K562 (cell line): ENCODE measurements around the gene RND1. TPM values are rescaled to one million over a fixed set of nuclear protein-coding genes. Genes with fewer than 3 reads are reported as not detected.

ENCODE experiments used
- CCNT2 ChIP-seq: IDR thresholded peaks from 2 replicates; pipeline ENCODE4 v1.6.1; 2011; ENCODE audit warnings: borderline replicate concordance, low read depth, mild to moderate bottlenecking, moderate library complexity, mixed read lengths, low read length; ENCODE audit not compliant: insufficient read length; ENCODE audit errors: extremely low read depth
- CSDE1 ChIP-seq, 2 experiments: fragments of 450-650 bp; IDR thresholded peaks; 2 replicates each; pipeline ENCODE4 v1.6.1; 2016; ENCODE audit warnings: mild to moderate bottlenecking in 1 of 2
- JUND ChIP-seq, 2 experiments: IDR thresholded peaks; 2 replicates in 1 of 2; 3 replicates in 1 of 2; pipeline ENCODE4 v1.6.1; 2011; ENCODE audit warnings: borderline replicate concordance in 2 of 2, low read depth in 2 of 2, low read length in 2 of 2, improper control_type of control experiment in 1 of 2, missing biosample characterization in 1 of 2, missing genetic modification characterization in 1 of 2, missing genetic modification reagents in 1 of 2
- RFX5 ChIP-seq: IDR thresholded peaks from 2 replicates; pipeline ENCODE4 v1.6.1; 2011; ENCODE audit warnings: low read depth, mild to moderate bottlenecking, improper control_type of control experiment, low read length
- SREBF2 ChIP-seq: sonication (generic); formaldehyde crosslinking; IDR thresholded peaks from 2 replicates; pipeline ENCODE4 v1.4.0; 2020; ENCODE audit warnings: mild to moderate bottlenecking, missing genetic modification reagents
- ZBTB8A ChIP-seq: fragments of 450-650 bp; IDR thresholded peaks from 2 replicates; pipeline ENCODE4 v1.6.1; 2018; ENCODE audit warnings: mild to moderate bottlenecking, moderate library complexity; ENCODE audit not compliant: partially characterized antibody
- ZNF217 ChIP-seq: sonication (generic); formaldehyde crosslinking; IDR thresholded peaks from 2 replicates; pipeline ENCODE4 v1.8.0; 2022; ENCODE audit warnings: mild to moderate bottlenecking, missing genetic modification reagents
- ZNF41 ChIP-seq: fragments of 250-450 bp; sonication (Bioruptor Pico); conservative IDR thresholded peaks from 2 replicates; pipeline ENCODE4 v1.4.0; 2020; ENCODE audit warnings: mild to moderate bottlenecking
- ZNF699 ChIP-seq: fragments of 250-450 bp; sonication (Bioruptor Pico); IDR thresholded peaks from 2 replicates; pipeline ENCODE4 v1.8.0; 2021; ENCODE audit warnings: mild to moderate bottlenecking, moderate library complexity; ENCODE audit not compliant: insufficient replicate concordance
- polyA plus RNA-seq, 8 experiments: library from polyadenylated mRNA; depleted of rRNA in 4 of 8; stranded (reverse) in 5 of 8; unstranded in 3 of 8; fragments of >200 nt; fragmentation: Nextera tagmentation in 2 of 8; fragmentation: Illumina TruSeq in 1 of 8; extraction: Ambion mirVana in 2 of 8; extraction: Trizol in 1 of 8; gene quantifications; 2 replicates each; pipeline versions ENCODE4 v1.2.1 to v1.2.3, GENCODE V29; 2011 to 2014; ENCODE audit warnings: inconsistent platforms in 1 of 8, missing spikeins in 1 of 8
- total RNA-seq, 7 experiments: library from RNA; depleted of rRNA in 6 of 7; stranded (reverse); fragments of >200 nt in 6 of 7; fragmentation: Illumina TruSeq in 2 of 7; extraction: Trizol in 2 of 7; gene quantifications; 2 replicates each; pipeline versions ENCODE4 v1.2.1 to v1.2.3, GENCODE V29; 2011 to 2021; ENCODE audit warnings: low replicate concordance in 1 of 7
- TF ChIP-seq, protein P1 (sequence below): fragments of 200-600 bp; sonication (generic); IDR thresholded peaks from one replicate; pipeline ENCODE4 v1.6.1; 2012; ENCODE audit warnings: mild to moderate bottlenecking, low read depth, low read length, inconsistent platforms

Gene RND1
- total and polyA plus RNA-seq, 9 of the 15 experiments (the other 6 are each of a cell fraction or from before 2014, with no cell fraction given): 0.18 to 0.78 (median 0.58) TPM; not detected in 2

DNA sequence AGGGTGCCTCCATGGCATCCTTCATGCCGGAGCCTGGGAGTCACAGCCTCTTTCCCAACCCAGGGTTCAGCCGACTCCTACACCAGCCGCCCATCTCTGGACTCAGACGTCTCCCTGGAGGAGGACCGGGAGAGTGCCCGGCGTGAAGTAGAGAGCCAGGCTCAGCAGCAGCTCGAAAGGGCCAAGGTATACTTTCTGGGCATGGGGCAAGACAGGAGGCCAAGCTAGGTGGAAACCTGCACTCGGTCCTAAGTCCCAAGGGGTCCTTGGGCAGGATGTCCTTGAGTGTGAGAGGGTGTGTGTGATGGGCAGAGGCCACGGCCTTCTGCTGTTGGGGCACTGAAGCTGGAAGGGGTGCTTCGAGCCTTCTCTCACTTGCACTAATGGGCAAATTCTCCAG is 42.4 kb downstream of the RND1 start (continued):
- TF ChIP-seq, protein P1, sequence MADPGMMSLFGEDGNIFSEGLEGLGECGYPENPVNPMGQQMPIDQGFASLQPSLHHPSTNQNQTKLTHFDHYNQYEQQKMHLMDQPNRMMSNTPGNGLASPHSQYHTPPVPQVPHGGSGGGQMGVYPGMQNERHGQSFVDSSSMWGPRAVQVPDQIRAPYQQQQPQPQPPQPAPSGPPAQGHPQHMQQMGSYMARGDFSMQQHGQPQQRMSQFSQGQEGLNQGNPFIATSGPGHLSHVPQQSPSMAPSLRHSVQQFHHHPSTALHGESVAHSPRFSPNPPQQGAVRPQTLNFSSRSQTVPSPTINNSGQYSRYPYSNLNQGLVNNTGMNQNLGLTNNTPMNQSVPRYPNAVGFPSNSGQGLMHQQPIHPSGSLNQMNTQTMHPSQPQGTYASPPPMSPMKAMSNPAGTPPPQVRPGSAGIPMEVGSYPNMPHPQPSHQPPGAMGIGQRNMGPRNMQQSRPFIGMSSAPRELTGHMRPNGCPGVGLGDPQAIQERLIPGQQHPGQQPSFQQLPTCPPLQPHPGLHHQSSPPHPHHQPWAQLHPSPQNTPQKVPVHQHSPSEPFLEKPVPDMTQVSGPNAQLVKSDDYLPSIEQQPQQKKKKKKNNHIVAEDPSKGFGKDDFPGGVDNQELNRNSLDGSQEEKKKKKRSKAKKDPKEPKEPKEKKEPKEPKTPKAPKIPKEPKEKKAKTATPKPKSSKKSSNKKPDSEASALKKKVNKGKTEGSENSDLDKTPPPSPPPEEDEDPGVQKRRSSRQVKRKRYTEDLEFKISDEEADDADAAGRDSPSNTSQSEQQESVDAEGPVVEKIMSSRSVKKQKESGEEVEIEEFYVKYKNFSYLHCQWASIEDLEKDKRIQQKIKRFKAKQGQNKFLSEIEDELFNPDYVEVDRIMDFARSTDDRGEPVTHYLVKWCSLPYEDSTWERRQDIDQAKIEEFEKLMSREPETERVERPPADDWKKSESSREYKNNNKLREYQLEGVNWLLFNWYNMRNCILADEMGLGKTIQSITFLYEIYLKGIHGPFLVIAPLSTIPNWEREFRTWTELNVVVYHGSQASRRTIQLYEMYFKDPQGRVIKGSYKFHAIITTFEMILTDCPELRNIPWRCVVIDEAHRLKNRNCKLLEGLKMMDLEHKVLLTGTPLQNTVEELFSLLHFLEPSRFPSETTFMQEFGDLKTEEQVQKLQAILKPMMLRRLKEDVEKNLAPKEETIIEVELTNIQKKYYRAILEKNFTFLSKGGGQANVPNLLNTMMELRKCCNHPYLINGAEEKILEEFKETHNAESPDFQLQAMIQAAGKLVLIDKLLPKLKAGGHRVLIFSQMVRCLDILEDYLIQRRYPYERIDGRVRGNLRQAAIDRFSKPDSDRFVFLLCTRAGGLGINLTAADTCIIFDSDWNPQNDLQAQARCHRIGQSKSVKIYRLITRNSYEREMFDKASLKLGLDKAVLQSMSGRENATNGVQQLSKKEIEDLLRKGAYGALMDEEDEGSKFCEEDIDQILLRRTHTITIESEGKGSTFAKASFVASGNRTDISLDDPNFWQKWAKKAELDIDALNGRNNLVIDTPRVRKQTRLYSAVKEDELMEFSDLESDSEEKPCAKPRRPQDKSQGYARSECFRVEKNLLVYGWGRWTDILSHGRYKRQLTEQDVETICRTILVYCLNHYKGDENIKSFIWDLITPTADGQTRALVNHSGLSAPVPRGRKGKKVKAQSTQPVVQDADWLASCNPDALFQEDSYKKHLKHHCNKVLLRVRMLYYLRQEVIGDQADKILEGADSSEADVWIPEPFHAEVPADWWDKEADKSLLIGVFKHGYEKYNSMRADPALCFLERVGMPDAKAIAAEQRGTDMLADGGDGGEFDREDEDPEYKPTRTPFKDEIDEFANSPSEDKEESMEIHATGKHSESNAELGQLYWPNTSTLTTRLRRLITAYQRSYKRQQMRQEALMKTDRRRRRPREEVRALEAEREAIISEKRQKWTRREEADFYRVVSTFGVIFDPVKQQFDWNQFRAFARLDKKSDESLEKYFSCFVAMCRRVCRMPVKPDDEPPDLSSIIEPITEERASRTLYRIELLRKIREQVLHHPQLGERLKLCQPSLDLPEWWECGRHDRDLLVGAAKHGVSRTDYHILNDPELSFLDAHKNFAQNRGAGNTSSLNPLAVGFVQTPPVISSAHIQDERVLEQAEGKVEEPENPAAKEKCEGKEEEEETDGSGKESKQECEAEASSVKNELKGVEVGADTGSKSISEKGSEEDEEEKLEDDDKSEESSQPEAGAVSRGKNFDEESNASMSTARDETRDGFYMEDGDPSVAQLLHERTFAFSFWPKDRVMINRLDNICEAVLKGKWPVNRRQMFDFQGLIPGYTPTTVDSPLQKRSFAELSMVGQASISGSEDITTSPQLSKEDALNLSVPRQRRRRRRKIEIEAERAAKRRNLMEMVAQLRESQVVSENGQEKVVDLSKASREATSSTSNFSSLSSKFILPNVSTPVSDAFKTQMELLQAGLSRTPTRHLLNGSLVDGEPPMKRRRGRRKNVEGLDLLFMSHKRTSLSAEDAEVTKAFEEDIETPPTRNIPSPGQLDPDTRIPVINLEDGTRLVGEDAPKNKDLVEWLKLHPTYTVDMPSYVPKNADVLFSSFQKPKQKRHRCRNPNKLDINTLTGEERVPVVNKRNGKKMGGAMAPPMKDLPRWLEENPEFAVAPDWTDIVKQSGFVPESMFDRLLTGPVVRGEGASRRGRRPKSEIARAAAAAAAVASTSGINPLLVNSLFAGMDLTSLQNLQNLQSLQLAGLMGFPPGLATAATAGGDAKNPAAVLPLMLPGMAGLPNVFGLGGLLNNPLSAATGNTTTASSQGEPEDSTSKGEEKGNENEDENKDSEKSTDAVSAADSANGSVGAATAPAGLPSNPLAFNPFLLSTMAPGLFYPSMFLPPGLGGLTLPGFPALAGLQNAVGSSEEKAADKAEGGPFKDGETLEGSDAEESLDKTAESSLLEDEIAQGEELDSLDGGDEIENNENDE: no peak
- TF ChIP-seq ZNF41 (no peak), SREBF2 (CRISPR knock-in tag) (no peak), ZNF699 (no peak), JUND (IDR thresholded peaks at IDR 0.05; ENCODE audit: borderline replicate concordance, low read depth, low read length) (no peak), JUND (tag; IDR thresholded peaks at IDR 0.05; ENCODE audit: borderline replicate concordance, low read depth, low read length) (no peak), CSDE1 (IDR thresholded peaks at IDR 0.05) (no peak), ZNF217 (CRISPR knock-in tag) (no peak), ZBTB8A (no peak), RFX5 (no peak), CCNT2 (no peak)
